GM23248 (cell line): ENCODE results near the gene KANTR.

Experiments
- EZH2 ChIP-seq: fragments of 200-600 bp; sonication (generic); IDR thresholded peaks from 2 replicates; pipeline ENCODE4 v1.6.1; 2018; ENCODE audit warnings: antibody characterized with exemption, mild to moderate bottlenecking; ENCODE audit not compliant: insufficient read depth, poor library complexity, severe bottlenecking
- EZH2phosphoT487 ChIP-seq: fragments of 200-600 bp; sonication (generic); IDR thresholded peaks from 2 replicates; pipeline ENCODE4 v1.6.1; 2018; ENCODE audit warnings: antibody characterized with exemption, moderate library complexity, mild to moderate bottlenecking, low read depth; ENCODE audit not compliant: insufficient read depth

GRCh38 chrX:53159184-53159583 lies 65.2 kb downstream of the KANTR start:
- no peak for TF ChIP-seq EZH2phosphoT487
- no peak for TF ChIP-seq EZH2
